B cell (primary cell): Measurements from ENCODE around the gene AMER3. TPM values are rescaled to one million over a fixed set of nuclear protein-coding genes. Genes with fewer than 3 reads are reported as not detected.

Source experiments
- ATAC-seq: fragments of 200-7000 bp; cut with Tn5 transposase; one replicate; pipeline ENCODE4 v1.10.0; 2021; ENCODE audit warnings: low read depth, mild to moderate bottlenecking, moderate number of reproducible peaks, moderate library complexity
- CTCF ChIA-PET: fragments of 350-600 bp; sonication (Branson Sonifier 250); formaldehyde crosslinking; loops from one replicate; lab custom pipeline; 2021; ENCODE audit warnings: antibody characterized with exemption, inconsistent platforms; lab: Charles Lee
- POLR2A ChIA-PET: fragments of 350-600 bp; sonication (Branson Sonifier 250); formaldehyde crosslinking; loops from one replicate; lab custom pipeline; 2021; ENCODE audit warnings: antibody characterized with exemption; lab: Charles Lee
- DNase-seq: peaks from one replicate; pipeline ENCODE4 v3.0.0; 2013
- H2AFZ ChIP-seq: 2 replicates; pipeline ENCODE4 v1.6.1; 2012; ENCODE audit warnings: mild to moderate bottlenecking, low read depth, low read length; ENCODE audit not compliant: insufficient read depth, poor library complexity, severe bottlenecking
- H3K27ac ChIP-seq, 2 donors: 1 replicate in 1 of 2; 2 replicates in 1 of 2; pipeline ENCODE4 v1.5.1; 2012 to 2013; ENCODE audit warnings: low read length in 2 of 2, mild to moderate bottlenecking in 2 of 2, moderate library complexity in 1 of 2
- H3K27me3 ChIP-seq, 4 experiments: fragments of 200-600 bp in 1 of 4; sonication (generic) in 1 of 4; replicated peaks in 1 of 4; 1 replicate in 2 of 4; 2 replicates in 2 of 4; pipeline versions ENCODE4 v1.6.1 to v1.7.0; 2013 to 2016; ENCODE audit warnings: low read length in 3 of 4, mild to moderate bottlenecking in 2 of 4, mixed read lengths in 1 of 4, moderate library complexity in 1 of 4; ENCODE audit not compliant: insufficient read depth in 4 of 4, control insufficient read depth in 3 of 4; ENCODE audit errors: control extremely low read depth in 1 of 4
- H3K36me3 ChIP-seq, 2 experiments: replicated peaks in 1 of 2; 1 replicate in 1 of 2; 2 replicates in 1 of 2; pipeline versions ENCODE4 v1.6.1 to v1.7.1; 2013; ENCODE audit warnings: low read length in 1 of 2; ENCODE audit not compliant: insufficient read depth in 2 of 2, control insufficient read depth in 1 of 2; ENCODE audit errors: control extremely low read depth in 1 of 2, extremely low read depth in 1 of 2
- H3K4me1 ChIP-seq, 2 donors: fragments of 200-600 bp in 1 of 2; sonication (generic) in 1 of 2; 1 replicate in 1 of 2; 2 replicates in 1 of 2; pipeline versions ENCODE4 v1.5.1 to v1.6.1; 2013 to 2017; ENCODE audit warnings: low read length in 2 of 2; ENCODE audit not compliant: control insufficient read depth in 2 of 2, insufficient read depth in 2 of 2
- H3K4me2 ChIP-seq: replicated peaks from 2 replicates; pipeline ENCODE3; 2012; ENCODE audit warnings: mild to moderate bottlenecking, low read depth, low read length; ENCODE audit not compliant: poor library complexity, severe bottlenecking
- H3K4me3 ChIP-seq, 5 experiments: fragments of 200-600 bp in 1 of 5; sonication (generic) in 1 of 5; 1 replicate in 3 of 5; 2 replicates in 2 of 5; pipeline versions ENCODE4 v1.5.1 to v1.7.0; 2011 to 2016; ENCODE audit warnings: low read length in 4 of 5, mild to moderate bottlenecking in 4 of 5, low read depth in 2 of 5, control low read depth in 1 of 5, moderate library complexity in 1 of 5; ENCODE audit not compliant: insufficient read depth in 1 of 5; ENCODE audit errors: control extremely low read depth in 1 of 5, extremely low read depth in 1 of 5
- H3K79me2 ChIP-seq: fragments of 200-600 bp; sonication (generic); one replicate; pipeline ENCODE4 v1.6.0; 2016; ENCODE audit warnings: low read length; ENCODE audit not compliant: control insufficient read depth, insufficient read depth
- H3K9ac ChIP-seq: fragments of 200-600 bp; sonication (generic); 2 replicates; pipeline ENCODE4 v1.6.1; 2017; ENCODE audit warnings: mild to moderate bottlenecking, low read length, moderate library complexity
- H3K9me3 ChIP-seq, 3 donors: one replicate each; pipeline versions ENCODE4 v1.6.1 to v1.7.1; 2013; ENCODE audit warnings: low read length in 2 of 3; ENCODE audit not compliant: control insufficient read depth in 2 of 3, insufficient read depth in 1 of 3; ENCODE audit errors: control extremely low read depth in 1 of 3
- H4K20me1 ChIP-seq: 2 replicates; pipeline ENCODE4 v1.6.0; 2012; ENCODE audit warnings: mild to moderate bottlenecking, low read length; ENCODE audit not compliant: insufficient read depth, control insufficient read depth, poor library complexity, severe bottlenecking
- H3K27ac Mint-ChIP-seq: one replicate; pipeline ENCODE4 v1.8.0; 2021; ENCODE audit warnings: mixed read lengths
- H3K27me3 Mint-ChIP-seq: one replicate; pipeline ENCODE4 v1.8.0; 2021; ENCODE audit warnings: mixed read lengths
- H3K4me1 Mint-ChIP-seq: one replicate; pipeline ENCODE4 v1.8.0; 2021; ENCODE audit warnings: mixed read lengths
- H3K4me3 Mint-ChIP-seq: one replicate; pipeline ENCODE4 v1.8.0; 2021; ENCODE audit warnings: mixed read lengths
- H3K9me3 Mint-ChIP-seq: one replicate; pipeline ENCODE4 v1.8.0; 2022; ENCODE audit warnings: mixed read lengths; ENCODE audit not compliant: insufficient read depth
- EZH2 ChIP-seq: IDR thresholded peaks from 2 replicates; pipeline ENCODE4 v1.6.1; 2012; ENCODE audit warnings: borderline replicate concordance, low read depth, mild to moderate bottlenecking, moderate library complexity, low read length; ENCODE audit not compliant: insufficient read depth, poor library complexity, severe bottlenecking
- WGBS: methylation state at CpG from one replicate; pipeline ENCODE4 v1.1.5; 2013; ENCODE audit warnings: missing lambda C conversion rate; ENCODE audit not compliant: insufficient coverage; 5-methylcytosine and 5-hydroxymethylcytosine counted together
- intact Hi-C: fragments of 100-400 bp; cut with micrococcal nuclease; formaldehyde crosslinking; loops from one replicate; pipeline ENCODE4 v1.10.0; 2022
- polyA plus RNA-seq: library from polyadenylated mRNA; depleted of rRNA; stranded (reverse); fragments of >200 nt; gene quantifications from 2 replicates; pipeline ENCODE4 v1.2.3, GENCODE V29; 2012
- total RNA-seq, 2 donors: library from RNA; stranded (reverse); fragments of 120-200 nt in 1 of 2; gene quantifications; 1 replicate in 1 of 2; 2 replicates in 1 of 2; pipeline versions ENCODE4 v1.2.3 to v1.2.4, GENCODE V29; 2013 to 2022
- TF ChIP-seq, protein P1 (sequence below): fragments of 200-600 bp; IDR thresholded peaks from one replicate; pipeline ENCODE4 v1.8.0; 2022; ENCODE audit warnings: antibody characterized with exemption, mild to moderate bottlenecking

Gene AMER3
- total and polyA plus RNA-seq, 2 donors (not counting 1 experiment from before 2014, with no cell fraction given) = not detected

DNA sequence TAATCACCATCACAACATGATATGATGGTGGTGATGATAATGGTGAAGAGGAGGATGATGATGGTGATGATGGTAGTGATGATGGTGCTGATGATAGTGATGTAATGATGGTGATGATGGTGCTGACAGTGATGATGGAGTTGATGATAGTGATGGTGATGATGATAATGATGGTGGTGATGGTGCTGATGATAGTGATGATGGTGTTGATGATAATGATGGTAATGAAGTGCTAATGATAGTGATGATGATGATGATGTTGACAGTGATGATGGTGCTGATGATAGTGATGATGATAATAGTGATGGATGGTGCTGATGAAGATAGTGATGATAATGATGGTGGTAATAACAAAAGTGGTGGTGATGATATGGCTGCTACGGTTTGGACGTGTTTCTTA is 30.9 kb upstream of the AMER3 start:
- no peak overlapping the region for H3K27ac Mint-ChIP-seq
- H3K27me3 Mint-ChIP-seq = peaks cover 20% of the 10 kb centered on the region
- Histone ChIP-seq H3K27ac (no peak overlapping the region), H3K27me3 (peaks cover 0 to 25% (median 11%) of the 10 kb centered on the region in 4 experiments), H3K79me2 (no peaks in the 10 kb centered on the region), H3K9me3 (peaks cover 0 to 34% (median 0%) of the 10 kb centered on the region in 3 donors), H4K20me1 (no peaks in the 10 kb centered on the region), H3K4me2 (no peak overlapping the region), H3K9ac (no peak overlapping the region), H3K4me3 (no peak overlapping the region), H3K4me1 (peaks cover 20 to 24% of the 10 kb centered on the region in 2 donors), H3K36me3 (no peaks in the 10 kb centered on the region), H2AFZ (no peak overlapping the region)
- DNase-seq = no peak
- ATAC-seq = no peak
- no peaks in the 10 kb centered on the region for H3K9me3 Mint-ChIP-seq
- intact Hi-C loops = no loop called here
- WGBS = 100% methylated on average over 2 of the region's 2 CpGs
- ChIA-PET CTCF (no interaction called here), POLR2A (no interaction called here)
- TF ChIP-seq, protein P1, sequence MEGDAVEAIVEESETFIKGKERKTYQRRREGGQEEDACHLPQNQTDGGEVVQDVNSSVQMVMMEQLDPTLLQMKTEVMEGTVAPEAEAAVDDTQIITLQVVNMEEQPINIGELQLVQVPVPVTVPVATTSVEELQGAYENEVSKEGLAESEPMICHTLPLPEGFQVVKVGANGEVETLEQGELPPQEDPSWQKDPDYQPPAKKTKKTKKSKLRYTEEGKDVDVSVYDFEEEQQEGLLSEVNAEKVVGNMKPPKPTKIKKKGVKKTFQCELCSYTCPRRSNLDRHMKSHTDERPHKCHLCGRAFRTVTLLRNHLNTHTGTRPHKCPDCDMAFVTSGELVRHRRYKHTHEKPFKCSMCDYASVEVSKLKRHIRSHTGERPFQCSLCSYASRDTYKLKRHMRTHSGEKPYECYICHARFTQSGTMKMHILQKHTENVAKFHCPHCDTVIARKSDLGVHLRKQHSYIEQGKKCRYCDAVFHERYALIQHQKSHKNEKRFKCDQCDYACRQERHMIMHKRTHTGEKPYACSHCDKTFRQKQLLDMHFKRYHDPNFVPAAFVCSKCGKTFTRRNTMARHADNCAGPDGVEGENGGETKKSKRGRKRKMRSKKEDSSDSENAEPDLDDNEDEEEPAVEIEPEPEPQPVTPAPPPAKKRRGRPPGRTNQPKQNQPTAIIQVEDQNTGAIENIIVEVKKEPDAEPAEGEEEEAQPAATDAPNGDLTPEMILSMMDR = no peak
- TF ChIP-seq EZH2 = no peak
- peaks cover 19% of the 10 kb centered on the region for H3K4me1 Mint-ChIP-seq
- H3K4me3 Mint-ChIP-seq = no peak overlapping the region

DNA sequence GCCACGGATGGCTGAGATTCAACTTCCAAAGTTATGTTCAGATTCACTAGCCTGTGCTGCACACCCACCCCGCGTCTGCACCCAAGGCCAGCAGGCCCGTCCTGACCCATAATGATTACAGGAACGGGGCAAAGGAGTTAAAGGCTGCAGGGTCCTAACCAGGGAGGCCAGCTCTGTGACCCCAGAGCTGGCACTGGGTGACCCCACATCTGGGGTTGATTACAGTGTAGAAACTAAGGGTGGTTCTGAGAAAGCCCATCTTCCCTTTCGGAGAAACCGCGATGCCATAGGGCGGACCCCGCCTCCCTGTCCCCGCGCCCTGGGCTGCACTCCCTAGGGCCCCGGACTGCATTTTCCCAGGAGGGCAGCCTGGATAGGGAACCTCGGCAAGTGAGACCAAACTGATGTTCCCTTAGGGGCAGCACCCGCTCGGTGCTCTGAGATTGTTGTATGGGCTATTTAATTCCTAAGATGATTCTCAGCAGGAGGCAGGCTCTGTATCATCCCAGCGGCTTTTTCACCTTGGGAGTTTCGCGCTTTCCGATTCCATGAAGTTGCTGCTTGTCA is 28.6 kb upstream of the AMER3 start:
- Mint-ChIP-seq H3K4me3 (peak overlapping the region; percentile 82), H3K27me3 (peaks cover 13% of the 10 kb centered on the region), H3K9me3 (no peaks in the 10 kb centered on the region), H3K4me1 (peaks cover 19% of the 10 kb centered on the region), H3K27ac (peak overlapping the region; percentile 54)
- peaks cover 0 to 29% (median 0%) of the 10 kb centered on the region in 3 donors for H3K9me3 ChIP-seq
- WGBS = 23% methylated on average over 17 of the region's 20 CpGs
- peaks cover 20 to 24% of the 10 kb centered on the region in 2 donors for H3K4me1 ChIP-seq
- ATAC-seq (no peak), DNase-seq (peak; percentile 7)
- ChIA-PET POLR2A (no interaction called here), CTCF (no interaction called here)
- H3K27ac ChIP-seq = peak overlapping the region in 1 of 2 donors; percentile 33
- no peaks in the 10 kb centered on the region for H3K36me3 ChIP-seq
- TF ChIP-seq EZH2 = no peak
- TF ChIP-seq, protein P1 = no peak
- peak overlapping the region; percentile 87 for H3K4me2 ChIP-seq
- intact Hi-C loops = no loop called here
- H3K9ac ChIP-seq = peak overlapping the region; percentile 73
- no peaks in the 10 kb centered on the region for H4K20me1 ChIP-seq
- peaks cover 0 to 27% (median 11%) of the 10 kb centered on the region in 4 experiments for H3K27me3 ChIP-seq
- H2AFZ ChIP-seq = peak overlapping the region; percentile 68
- no peaks in the 10 kb centered on the region for H3K79me2 ChIP-seq
- H3K4me3 ChIP-seq = peak overlapping the region in 4 of 5 experiments; percentile 34 to 67 (median 53)
